HS-5 (cell line): ENCODE measurements around the gene TFB1M.
"Not testable (repeated sequence)": the region's sequence is repeated elsewhere in the genome, so short reads cannot be mapped to it uniquely, and the experiment has no call there.

Experiments
- DNase-seq: peaks from one replicate; pipeline ENCODE4 v3.0.0-alpha.2; 2012; ENCODE audit warnings: low read depth

Gene TFB1M

GRCh38 chr6:155329460-155330132, 15.3 kb upstream of the TFB1M start:
- no peak for DNase-seq

DNA sequence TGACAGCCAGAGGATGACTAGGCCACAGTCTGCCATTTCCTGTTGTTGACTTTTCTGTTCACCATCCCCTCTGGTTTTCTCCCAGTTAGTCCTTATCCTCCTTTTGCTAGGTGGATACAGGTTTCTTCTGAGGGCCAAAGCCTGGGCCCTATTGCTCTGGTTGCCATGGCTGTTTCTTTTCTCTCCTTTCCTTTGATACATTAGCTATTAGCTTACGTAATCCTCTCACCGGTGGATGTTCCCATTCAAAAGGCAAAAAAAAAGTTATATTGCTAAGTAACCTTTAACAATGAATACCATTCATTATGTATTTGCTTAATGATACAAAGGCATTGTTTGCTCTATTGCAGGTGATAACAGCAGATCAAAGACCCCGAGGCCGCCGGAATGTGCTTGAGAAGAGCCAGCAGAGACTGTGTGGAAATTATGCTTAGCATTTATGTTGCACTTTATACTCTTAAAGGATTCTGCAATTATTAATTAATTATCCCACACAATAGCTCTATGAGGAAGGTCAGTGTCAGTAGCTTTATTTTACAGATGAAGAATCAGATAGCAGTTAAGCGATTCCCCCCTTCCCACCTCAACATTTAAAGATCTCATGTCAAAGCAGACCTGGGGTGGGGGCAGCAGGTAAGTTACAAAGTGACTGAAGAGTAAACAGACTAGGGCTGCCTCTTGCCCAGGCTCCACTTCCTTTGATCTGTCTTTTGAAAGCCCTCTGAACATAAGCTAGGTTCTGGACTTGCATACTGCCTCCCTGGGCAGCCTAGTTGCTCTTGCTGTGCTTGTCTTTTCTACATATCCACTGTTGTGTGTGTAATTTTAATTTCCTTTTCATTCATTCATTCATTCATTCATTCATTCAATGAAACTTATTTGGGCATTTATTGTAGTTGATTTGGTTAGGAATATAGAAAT, 14.5 kb upstream of the TFB1M start:
- no peak for DNase-seq

GRCh38 chr6:155328074-155328538, 13.8 kb upstream of the TFB1M start:
- no peak for DNase-seq

GRCh38 chr6:155327326-155328073, 13.2 kb upstream of the TFB1M start:
- peak; percentile 47 for DNase-seq

GRCh38 chr6:155325700-155326516, 11.6 kb upstream of the TFB1M start:
- DNase-seq = no peak

- DNase-seq = no peak
Measured at GRCh38 chr6:155324993-155325392, 10.7 kb upstream of the TFB1M start.

DNA sequence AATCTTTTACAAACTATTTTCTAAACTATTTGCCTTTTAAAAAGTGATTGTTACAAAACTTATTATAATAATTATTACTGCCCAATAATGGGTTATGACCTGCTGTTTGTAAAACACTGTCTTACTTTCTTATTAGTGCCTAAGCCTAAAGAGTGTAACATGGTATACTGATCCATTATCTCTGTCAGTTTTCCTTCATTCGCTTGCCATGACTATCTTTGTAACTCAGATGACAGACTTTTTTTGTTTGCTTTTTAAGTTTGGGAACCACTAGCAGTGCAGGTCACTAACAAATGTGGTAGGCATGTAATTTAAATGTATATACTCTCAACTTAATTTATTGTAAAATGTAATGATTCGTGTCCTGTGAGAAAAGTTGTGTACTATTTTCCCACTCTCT, 9.9 kb upstream of the TFB1M start:
- no peak for DNase-seq

DNA sequence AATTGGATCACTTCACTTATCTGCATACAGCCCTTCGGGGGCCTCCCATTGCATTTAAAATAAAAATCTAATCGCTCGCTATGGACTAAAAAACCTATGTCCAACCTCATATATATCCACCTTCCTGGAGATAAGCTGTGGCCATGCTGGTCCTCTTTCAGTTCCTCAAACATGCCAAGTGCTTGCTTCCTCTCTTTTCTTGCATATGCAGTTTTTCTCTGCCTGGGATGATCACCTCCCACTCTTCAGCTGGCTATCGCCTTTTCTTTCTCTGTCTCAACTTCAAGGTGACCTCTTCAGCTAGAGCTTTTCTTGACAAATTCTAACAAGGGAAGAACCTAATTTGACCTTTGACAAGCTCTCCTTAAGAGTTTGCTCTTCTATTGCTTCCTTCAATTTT, 5.6 kb upstream of the TFB1M start:
- no peak for DNase-seq

DNA sequence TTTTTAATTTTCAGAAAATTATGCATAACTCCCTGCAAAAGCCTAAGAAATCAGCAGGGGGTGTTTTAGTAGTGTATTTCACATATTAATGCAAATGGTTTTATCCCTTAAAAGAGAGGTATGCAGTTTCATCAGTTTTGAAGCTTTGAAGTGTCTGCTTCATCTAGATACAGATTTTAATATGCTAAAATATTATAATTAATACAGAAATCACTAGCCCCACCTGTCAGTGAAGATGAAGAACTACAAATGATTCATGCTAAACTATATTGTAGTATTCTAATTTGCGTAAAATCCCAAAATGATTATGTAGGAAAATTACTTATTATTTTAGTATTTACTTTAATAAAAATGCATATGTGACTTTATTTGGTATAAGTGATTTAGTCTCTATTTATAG, 2.9 kb upstream of the TFB1M start:
- DNase-seq = no peak

DNA sequence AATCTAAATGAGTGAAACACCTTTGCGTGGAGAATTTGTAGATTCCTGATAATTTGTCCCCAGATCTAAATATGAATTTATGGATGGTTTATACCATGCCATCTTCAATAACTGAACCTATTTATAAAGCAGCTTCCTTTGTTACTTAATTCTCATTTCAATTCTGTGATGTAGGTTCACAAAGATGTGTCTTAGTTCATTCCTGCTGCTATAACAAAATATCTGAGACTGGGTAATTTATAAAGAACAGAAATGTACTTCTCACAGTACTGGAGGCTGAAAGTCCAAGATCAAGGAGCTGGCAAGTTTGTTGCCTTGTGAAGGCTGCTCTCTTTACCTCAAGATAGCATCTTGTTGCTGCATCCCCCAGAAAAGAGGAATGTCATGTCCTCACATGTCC, 2.1 kb upstream of the TFB1M start:
- no peak for DNase-seq

DNA sequence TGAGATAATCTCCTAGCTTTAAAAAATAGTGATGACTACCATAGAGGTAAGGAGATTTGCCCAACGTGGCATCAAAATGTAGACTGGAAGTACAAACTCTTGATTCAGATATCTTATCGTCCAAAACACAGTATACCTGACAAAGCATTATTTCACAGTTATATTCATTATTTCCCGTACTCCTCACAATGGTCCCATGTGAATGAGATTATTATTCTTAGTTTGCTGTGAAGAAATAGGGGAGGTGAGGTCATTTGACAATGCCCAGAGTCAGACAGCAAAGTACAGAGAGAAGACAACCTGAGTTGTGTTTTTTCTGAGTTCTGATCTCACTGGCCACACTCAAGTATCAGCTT, 1.2 kb upstream of the TFB1M start:
- peak; percentile 13 for DNase-seq

DNA sequence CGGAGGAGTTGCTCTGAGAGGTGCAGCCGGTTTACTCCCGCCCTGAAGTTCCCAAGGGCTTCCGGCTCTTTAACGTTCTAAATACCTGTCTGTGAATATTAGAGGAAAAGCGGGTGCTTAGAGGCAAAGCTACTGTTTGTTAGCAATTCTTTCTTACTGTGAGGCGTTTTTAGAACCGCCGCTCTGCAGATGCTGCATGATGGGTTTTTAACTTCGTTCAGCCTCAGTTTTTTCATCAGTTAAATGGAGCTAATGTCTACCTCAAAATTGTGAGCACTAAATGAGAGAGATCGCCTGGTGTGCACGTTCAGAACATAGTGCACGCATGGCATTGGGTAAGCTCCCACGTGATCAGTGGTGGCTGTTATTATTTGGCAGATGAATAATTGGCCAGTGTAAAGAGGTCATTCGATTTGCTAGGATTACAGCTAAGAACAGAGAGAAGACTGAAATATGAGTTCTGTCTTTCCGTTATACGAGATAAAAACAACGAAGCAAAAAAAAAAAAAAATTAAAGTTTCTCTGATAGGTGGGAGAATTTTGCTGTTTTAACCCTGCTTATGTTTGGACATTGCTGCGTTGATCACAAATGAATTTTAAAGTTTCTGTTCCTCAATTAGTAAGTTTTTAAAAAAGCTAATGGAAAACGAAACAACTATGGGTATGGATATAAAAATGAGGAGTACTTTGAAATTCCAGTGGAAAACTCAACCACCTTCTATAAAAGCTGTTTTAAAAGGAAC, 660 bp upstream of the TFB1M start:
- DNase-seq = peak; percentile 93

GRCh38 chr6:155313602-155314091, 637 bp downstream of the TFB1M start:
- peak; percentile 16 for DNase-seq

DNA sequence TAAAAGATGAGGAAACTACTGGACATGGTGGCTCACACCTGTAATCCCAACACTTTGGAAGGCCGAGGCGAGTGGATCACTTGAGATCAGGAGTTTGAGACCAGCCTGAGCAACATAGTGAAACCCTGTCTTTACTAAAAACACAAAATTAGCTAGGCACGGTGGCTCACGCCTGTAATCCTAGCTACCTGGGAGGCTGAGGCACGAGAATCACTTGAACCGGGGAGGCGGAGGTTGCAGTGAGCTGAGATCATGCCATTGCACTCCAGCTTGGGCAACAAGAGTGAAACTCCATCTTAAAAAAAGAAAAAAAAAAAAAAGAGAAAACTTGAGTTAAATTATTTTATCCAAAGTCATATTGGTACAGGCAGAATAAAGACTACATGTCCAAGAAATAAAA, 1.3 kb downstream of the TFB1M start:
- DNase-seq = not testable (repeated sequence)

DNA sequence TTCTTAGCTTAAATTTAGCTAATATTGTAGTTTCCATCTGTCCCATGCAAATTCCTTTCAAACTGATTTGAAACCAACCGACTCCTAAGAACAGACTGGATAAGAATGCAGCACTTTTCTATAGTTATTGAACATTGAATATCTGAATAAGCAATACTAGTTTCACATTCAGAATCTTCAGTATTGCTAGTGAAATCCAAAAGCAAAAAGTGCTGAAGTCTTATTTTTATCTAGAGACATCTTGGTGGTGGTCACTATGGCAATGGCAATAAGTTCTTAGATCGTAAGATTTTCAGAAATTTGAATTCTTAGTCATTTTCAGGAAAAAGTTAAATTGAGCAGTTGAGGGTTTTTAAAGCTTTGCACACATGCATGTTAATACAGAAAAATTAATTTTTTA, 2.7 kb downstream of the TFB1M start:
- no peak for DNase-seq

GRCh38 chr6:155311086-155311485, 3.2 kb downstream of the TFB1M start:
- DNase-seq = no peak

GRCh38 chr6:155310596-155310995, 3.7 kb downstream of the TFB1M start:
- peak; percentile 32 for DNase-seq

DNA sequence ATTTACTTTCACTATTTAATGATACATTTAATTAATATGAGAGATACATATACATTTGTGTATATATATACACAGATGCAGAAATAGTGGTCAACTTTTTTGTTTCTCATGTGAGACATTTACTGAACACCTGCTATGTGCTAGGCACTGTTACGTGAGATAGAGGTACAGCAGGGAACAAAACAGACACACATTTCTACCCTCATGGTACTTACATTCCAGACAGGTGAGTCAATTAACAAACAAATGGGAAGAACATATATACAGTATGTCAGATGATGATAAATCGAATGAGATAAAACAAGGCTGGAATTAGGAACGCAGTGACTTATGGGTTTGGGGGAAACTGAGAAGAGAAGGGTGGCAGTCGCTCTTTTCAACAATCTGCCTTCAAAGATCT, 5.1 kb downstream of the TFB1M start:
- no peak for DNase-seq

- DNase-seq = no peak
Measured at GRCh38 chr6:155306958-155307357, 7.3 kb downstream of the TFB1M start.

DNA sequence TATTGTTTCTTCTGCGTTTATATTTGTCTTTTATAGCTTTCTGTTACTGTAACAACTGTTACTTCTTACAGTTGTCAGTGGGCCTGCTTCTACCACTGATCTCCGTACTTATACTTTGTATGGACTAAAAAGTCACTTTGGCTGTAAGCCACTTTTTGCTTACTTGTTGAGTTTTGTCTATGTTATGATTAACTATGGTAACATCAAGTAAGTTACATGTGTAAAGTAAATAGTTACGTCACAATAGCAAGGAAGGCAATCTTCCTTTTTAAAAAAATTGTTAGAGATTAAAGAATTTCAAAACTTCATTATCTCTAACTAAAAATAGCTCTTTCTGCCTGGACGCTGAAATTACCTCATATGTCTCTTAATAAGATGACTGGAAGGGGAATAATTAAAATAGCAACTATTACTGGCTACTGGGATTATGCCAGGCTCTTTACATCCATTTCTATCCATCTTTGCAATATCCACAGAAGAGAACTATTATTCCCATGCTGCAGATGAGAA, 10.9 kb downstream of the TFB1M start:
- no peak for DNase-seq

- no peak for DNase-seq
Measured at GRCh38 chr6:155301867-155302266, 12.4 kb downstream of the TFB1M start.
